IMR-90 (cell line): Measurements from ENCODE around the gene KCNMA1. TPM values are rescaled to one million over a fixed set of nuclear protein-coding genes. Genes with fewer than 3 reads are reported as not detected.

ENCODE experiments used
- ATAC-seq: fragments of 200-7000 bp; cut with Tn5 transposase; 2 replicates; pipeline ENCODE4 v1.9.1; 2020; ENCODE audit warnings: low read depth, mild to moderate bottlenecking, moderate library complexity
- BruUV-seq: library from RNA; stranded (reverse); fragments of 400-500 nt; replicated peaks from 2 replicates; lab custom pipeline; 2021; lab: Mats Ljungman, UMichigan
- CTCF ChIA-PET: fragments of 300-600 bp; formaldehyde crosslinking; extraction: SDS; loops from one replicate; lab custom pipeline; 2021; ENCODE audit warnings: antibody characterized with exemption; lab: Yijun Ruan, JAX
- POLR2A ChIA-PET: fragments of 300-600 bp; sonication (Branson Sonifier 250); formaldehyde crosslinking; loops from one replicate; lab custom pipeline; 2022; ENCODE audit warnings: antibody characterized with exemption; ENCODE audit not compliant: unreplicated experiment; lab: Charles Lee
- DNase-seq: peaks from one replicate; pipeline ENCODE4 v3.0.0; 2013
- H2AFZ ChIP-seq: replicated peaks from 2 replicates; pipeline ENCODE3; 2013; ENCODE audit warnings: low read length, mild to moderate bottlenecking; ENCODE audit not compliant: poor library complexity
- H2AK5ac ChIP-seq: 2 replicates; pipeline ENCODE4 v1.6.1; 2013; ENCODE audit warnings: low read depth, low read length, inconsistent platforms
- H2AK9ac ChIP-seq: replicated peaks from 2 replicates; pipeline ENCODE3; 2013; ENCODE audit warnings: mild to moderate bottlenecking, low read depth, low read length, moderate library complexity; ENCODE audit not compliant: poor library complexity
- H2BK120ac ChIP-seq: 2 replicates; pipeline ENCODE4 v1.6.1; 2013; ENCODE audit warnings: low read depth, low read length, inconsistent platforms
- H2BK15ac ChIP-seq: 3 replicates; pipeline ENCODE4 v1.6.1; 2013; ENCODE audit warnings: low read depth, low read length, inconsistent platforms
- H2BK20ac ChIP-seq: 2 replicates; pipeline ENCODE4 v1.6.1; 2013; ENCODE audit warnings: low read depth, mild to moderate bottlenecking, inconsistent platforms, low read length, moderate library complexity
- H2BK5ac ChIP-seq: 2 replicates; pipeline ENCODE4 v1.6.1; 2013; ENCODE audit warnings: mild to moderate bottlenecking, low read depth, low read length, inconsistent platforms; ENCODE audit not compliant: poor library complexity, severe bottlenecking
- H3K14ac ChIP-seq: replicated peaks from 2 replicates; pipeline ENCODE4 v1.6.1; 2013; ENCODE audit warnings: low read depth, low read length, inconsistent platforms
- H3K18ac ChIP-seq: 2 replicates; pipeline ENCODE4 v1.6.1; 2013; ENCODE audit warnings: low read depth, low read length, control low read depth
- H3K23ac ChIP-seq: 2 replicates; pipeline ENCODE4 v1.6.1; 2013; ENCODE audit warnings: low read depth, low read length, inconsistent platforms
- H3K27ac ChIP-seq: 2 replicates; pipeline ENCODE4 v1.5.1; 2013; ENCODE audit warnings: mild to moderate bottlenecking, control low read depth, low read length; ENCODE audit not compliant: insufficient read depth
- H3K27me3 ChIP-seq: 2 replicates; pipeline ENCODE4 v1.6.1; 2013; ENCODE audit warnings: low read length; ENCODE audit not compliant: control insufficient read depth, insufficient read depth
- H3K36me3 ChIP-seq: 2 replicates; pipeline ENCODE4 v1.6.1; 2013; ENCODE audit warnings: low read length, mixed read lengths; ENCODE audit not compliant: control insufficient read depth, insufficient read depth
- H3K4ac ChIP-seq: 2 replicates; pipeline ENCODE4 v1.6.1; 2013; ENCODE audit warnings: low read depth, low read length, inconsistent platforms
- H3K4me1 ChIP-seq: 2 replicates; pipeline ENCODE4 v1.6.1; 2013; ENCODE audit warnings: low read length, mixed read lengths; ENCODE audit not compliant: control insufficient read depth, insufficient read depth
- H3K4me2 ChIP-seq: 2 replicates; pipeline ENCODE4 v1.6.1; 2013; ENCODE audit warnings: low read depth, mild to moderate bottlenecking, control low read depth, low read length, moderate library complexity
- H3K4me3 ChIP-seq: 2 replicates; pipeline ENCODE4 v1.5.1; 2013; ENCODE audit warnings: low read depth, mild to moderate bottlenecking, control low read depth, low read length, moderate library complexity; ENCODE audit not compliant: insufficient read depth
- H3K56ac ChIP-seq: 2 replicates; pipeline ENCODE4 v1.6.1; 2013; ENCODE audit warnings: low read length, inconsistent platforms; ENCODE audit not compliant: insufficient read depth; ENCODE audit errors: extremely low read depth
- H3K79me1 ChIP-seq, 2 experiments: 2 replicates each; pipeline ENCODE4 v1.6.1; 2013; ENCODE audit warnings: low read length in 2 of 2, inconsistent platforms in 1 of 2, low read depth in 1 of 2
- H3K9ac ChIP-seq: 2 replicates; pipeline ENCODE4 v1.6.1; 2013; ENCODE audit warnings: low read depth, low read length, control low read depth
- H3K9me1 ChIP-seq: 2 replicates; pipeline ENCODE4 v1.6.1; 2013; ENCODE audit warnings: low read length, inconsistent platforms; ENCODE audit not compliant: insufficient read depth
- H3K9me3 ChIP-seq: 2 replicates; pipeline ENCODE4 v1.6.1; 2013; ENCODE audit warnings: low read length; ENCODE audit not compliant: control insufficient read depth, insufficient read depth
- H4K20me1 ChIP-seq: 2 replicates; pipeline ENCODE4 v1.6.1; 2013; ENCODE audit warnings: low read length, inconsistent platforms; ENCODE audit not compliant: insufficient read depth
- H4K5ac ChIP-seq: 2 replicates; pipeline ENCODE4 v1.6.1; 2013; ENCODE audit warnings: mild to moderate bottlenecking, low read depth, low read length, control low read depth
- H4K8ac ChIP-seq, 2 experiments: 2 replicates each; pipeline ENCODE4 v1.6.1; 2013; ENCODE audit warnings: low read depth in 2 of 2, low read length in 2 of 2, control low read depth in 1 of 2, inconsistent platforms in 1 of 2
- H4K91ac ChIP-seq: 2 replicates; pipeline ENCODE4 v1.6.1; 2013; ENCODE audit warnings: low read depth, low read length, inconsistent platforms; ENCODE audit not compliant: insufficient read depth
- BHLHE40 ChIP-seq: fragments of 150-350 bp; IDR thresholded peaks from 2 replicates; pipeline ENCODE4 v1.6.1; 2016; ENCODE audit warnings: mild to moderate bottlenecking, low read depth, low read length
- CEBPB ChIP-seq: IDR thresholded peaks from 2 replicates; pipeline ENCODE4 v1.6.1; 2012; ENCODE audit warnings: low read depth, low read length, improper control_type of control experiment
- FOS ChIP-seq: fragments of 150-350 bp; IDR thresholded peaks from 2 replicates; pipeline ENCODE4 v1.6.1; 2016; ENCODE audit warnings: low read depth, low read length
- MAZ ChIP-seq: IDR thresholded peaks from 2 replicates; pipeline ENCODE4 v1.6.1; 2012; ENCODE audit warnings: low read depth, mild to moderate bottlenecking, low read length, improper control_type of control experiment, moderate library complexity, borderline replicate concordance
- MXI1 ChIP-seq: IDR thresholded peaks from 2 replicates; pipeline ENCODE4 v1.6.1; 2012; ENCODE audit warnings: low read depth, mild to moderate bottlenecking, low read length, moderate library complexity, borderline replicate concordance
- RAD21 ChIP-seq: IDR thresholded peaks from 2 replicates; pipeline ENCODE4 v1.6.1; 2012; ENCODE audit warnings: low read length, improper control_type of control experiment
- RCOR1 ChIP-seq: IDR thresholded peaks from 2 replicates; pipeline ENCODE4 v1.6.1; 2012; ENCODE audit warnings: mild to moderate bottlenecking, low read length, improper control_type of control experiment; ENCODE audit not compliant: insufficient replicate concordance
- SMC3 ChIP-seq: fragments of 150-350 bp; IDR thresholded peaks from 2 replicates; pipeline ENCODE4 v1.6.1; 2016; ENCODE audit warnings: low read depth, mild to moderate bottlenecking, antibody characterized with exemption, low read length, moderate library complexity
- WGBS, 2 experiments: methylation state at CpG; one replicate each; pipeline versions ENCODE4 v1.1.5 to v1.1.7; 2013; ENCODE audit warnings: missing lambda C conversion rate in 2 of 2; ENCODE audit not compliant: insufficient read length in 1 of 2; ENCODE audit errors: extremely low coverage in 2 of 2; 5-methylcytosine and 5-hydroxymethylcytosine counted together
- dilution Hi-C: fragments of 300-500 bp; cut with HindIII; formaldehyde crosslinking; loops from one replicate; pipeline ENCODE4 v1.14.3; 2018; ENCODE audit warnings: low sequenced_read_pairs; ENCODE audit not compliant: unreplicated experiment
- in situ Hi-C: fragments of 300-500 bp; cut with MboI; formaldehyde crosslinking; loops from 3 replicates; pipeline ENCODE4 v1.14.3; 2019; ENCODE audit warnings: low sequenced_read_pairs, inconsistent platforms, mixed read lengths
- intact Hi-C: fragments of 100-400 bp; cut with micrococcal nuclease; formaldehyde crosslinking; loops from 2 replicates; pipeline ENCODE4 v1.10.0; 2022
- polyA plus RNA-seq, 3 experiments: library from polyadenylated mRNA; depleted of rRNA; stranded (reverse); fragments of >200 nt; gene quantifications; 2 replicates each; pipeline ENCODE4 v1.2.3, GENCODE V29; 2012; ENCODE audit warnings: low replicate concordance in 1 of 3
- total RNA-seq: library from RNA; depleted of rRNA; stranded (reverse); fragments of >200 nt; gene quantifications from 2 replicates; pipeline ENCODE4 v1.2.3, GENCODE V29; 2012

The KCNMA1 gene
- total and polyA plus RNA-seq, 2 of the 4 experiments (the other 2 are of a cell fraction), result 25.6 to 29.6 TPM

DNA sequence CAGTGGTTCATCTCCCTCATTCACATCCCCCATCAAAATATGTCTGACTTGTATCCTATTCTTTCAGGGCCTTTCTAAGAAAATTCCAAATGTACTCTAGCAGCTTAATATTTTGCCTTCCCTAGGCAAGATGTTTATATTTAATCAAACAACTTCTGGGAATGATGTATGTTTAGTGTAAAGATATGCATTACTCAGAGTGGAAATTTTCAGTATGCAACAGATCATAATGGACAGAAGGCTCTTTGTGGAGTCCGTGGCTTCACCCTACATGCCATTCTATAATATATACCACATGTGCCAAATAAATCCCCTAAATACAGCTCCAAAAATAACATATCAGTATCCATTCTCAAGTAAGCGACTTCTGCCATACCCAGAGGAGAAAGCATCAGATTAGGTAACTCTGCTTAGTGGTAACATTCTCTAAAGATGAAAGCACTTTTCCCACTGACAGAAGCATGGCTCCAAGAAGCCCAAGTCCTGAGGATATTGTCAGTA, 316.6 kb downstream of the KCNMA1 start:
- TF ChIP-seq CEBPB (peak; percentile 78), RAD21 (peak; percentile 19), MXI1 (peak; percentile 55; the same call in 1 of the 2 replicates), BHLHE40 (0 out of 2 replicates have a peak, but pooled peaks have one; percentile 43), MAZ (no peak; the same call in 1 of the 2 replicates), FOS (0 out of 2 replicates have a peak, but pooled peaks have one; percentile 14), RCOR1 (peak; percentile 54), SMC3 (no peak)
- H4K91ac ChIP-seq, result peak overlapping the region; percentile 57; the same call in 1 of the 2 replicates
- no peak overlapping the region for H3K9ac ChIP-seq
- no peak overlapping the region for H4K5ac ChIP-seq
- peak overlapping the region in 1 of 2 experiments; percentile 57; a peak in 1 of 4 replicates for H4K8ac ChIP-seq
- H2AK9ac ChIP-seq, result no peak overlapping the region
- CTCF ChIA-PET, result interaction anchor here (0.9 kb wide), 1 partner anchor 320 kb away, joined by 3 read pairs; no protein-coding TSS in a partner anchor
- no peaks in the 10 kb centered on the region for H3K36me3 ChIP-seq
- peak overlapping the region; percentile 30 for H2BK5ac ChIP-seq
- H3K4me1 ChIP-seq, result peaks cover 6% of the 10 kb centered on the region; the same call in 1 of the 2 replicates
- peak overlapping the region; percentile 68; the same call in 1 of the 2 replicates for H3K27ac ChIP-seq
- H3K27me3 ChIP-seq, result peaks cover 13% of the 10 kb centered on the region
- peaks cover 3% of the 10 kb centered on the region; the same call in 1 of the 2 replicates for H3K9me3 ChIP-seq
- dilution Hi-C loops, result no loop called here
- H3K9me1 ChIP-seq, result peaks cover 7% of the 10 kb centered on the region
- peak overlapping the region; percentile 16; the same call in 1 of the 2 replicates for H3K14ac ChIP-seq
- peak; percentile 91 for ATAC-seq
- peak overlapping the region; percentile 69 for H2AK5ac ChIP-seq
- no peak overlapping the region for H3K23ac ChIP-seq
- H3K4me2 ChIP-seq, result peak overlapping the region; percentile 32
- H3K56ac ChIP-seq, result peak overlapping the region; percentile 45; the same call in 1 of the 2 replicates
- DNase-seq, result peak; percentile 99
- peaks cover 7% of the 10 kb centered on the region for H4K20me1 ChIP-seq
- peak overlapping the region; percentile 75 for H3K4ac ChIP-seq
- in situ Hi-C loops, result no loop called here
- H3K79me1 ChIP-seq, result 0 out of 4 replicates have a peak, but pooled peaks cover 0 to 8% of the 10 kb centered on the region in 2 experiments
- H2AFZ ChIP-seq, result no peak overlapping the region
- intact Hi-C loops, result no loop called here
- peak overlapping the region; percentile 32; the same call in 2 of the 3 replicates for H2BK15ac ChIP-seq
- WGBS, 2 experiments, result no CpG with 5 or more reads among the region's 2 CpGs
- H3K18ac ChIP-seq, result no peak overlapping the region
- BruUV-seq, result no TSS peak
- peak overlapping the region; percentile 80 for H2BK20ac ChIP-seq
- peak overlapping the region; percentile 92 for H2BK120ac ChIP-seq
- H3K4me3 ChIP-seq, result no peak overlapping the region
- POLR2A ChIA-PET, result no interaction called here
